Measurements from ENCODE around the gene NR3C2.

Gene NR3C2

DNA sequence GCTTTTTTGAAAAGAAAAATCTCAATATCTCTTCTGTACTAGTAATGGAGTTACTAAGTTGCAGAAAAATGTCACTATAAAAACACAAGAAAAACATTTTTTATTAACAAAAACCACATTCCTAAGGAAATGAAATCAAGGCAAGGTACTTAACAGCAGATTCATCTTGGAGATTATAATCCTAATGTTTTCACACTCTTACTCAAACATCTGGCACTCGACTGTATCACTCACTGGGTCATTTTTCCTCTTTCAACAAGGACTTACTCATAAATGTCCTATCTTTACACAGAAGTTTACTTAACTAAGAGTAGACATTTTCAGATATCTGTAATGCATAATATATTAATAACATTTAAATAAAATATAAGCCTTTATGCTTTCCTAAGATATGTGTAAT lies 216.6 kb downstream of the NR3C2 start:
- no peak overlapping the region for H3K27ac ChIP-seq (ENCODE audit: low read depth, low read length)
- no peak overlapping the region for H2AFZ ChIP-seq (ENCODE audit: low read depth, low read length, severe bottlenecking)
- H3K4me2 ChIP-seq (ENCODE audit: low read depth, low read length, poor library complexity, severe bottlenecking) = no peak overlapping the region
- no peaks in the 10 kb centered on the region for H3K27me3 ChIP-seq (ENCODE audit: low read length)
- H3K9me2 ChIP-seq (replicated peaks; ENCODE audit: insufficient read depth, low read length) = no peaks in the 10 kb centered on the region
- no peaks in the 10 kb centered on the region for H3F3A ChIP-seq (ENCODE audit: insufficient read depth)
- H3K9ac ChIP-seq (ENCODE audit: low read length) = no peak overlapping the region
- no peak overlapping the region for H3K4me3 ChIP-seq (ENCODE audit: insufficient read depth, low read length, poor library complexity, severe bottlenecking)
- H3K9me3 ChIP-seq (ENCODE audit: insufficient read depth, low read length) = no peaks in the 10 kb centered on the region
- TF ChIP-seq, protein P1, sequence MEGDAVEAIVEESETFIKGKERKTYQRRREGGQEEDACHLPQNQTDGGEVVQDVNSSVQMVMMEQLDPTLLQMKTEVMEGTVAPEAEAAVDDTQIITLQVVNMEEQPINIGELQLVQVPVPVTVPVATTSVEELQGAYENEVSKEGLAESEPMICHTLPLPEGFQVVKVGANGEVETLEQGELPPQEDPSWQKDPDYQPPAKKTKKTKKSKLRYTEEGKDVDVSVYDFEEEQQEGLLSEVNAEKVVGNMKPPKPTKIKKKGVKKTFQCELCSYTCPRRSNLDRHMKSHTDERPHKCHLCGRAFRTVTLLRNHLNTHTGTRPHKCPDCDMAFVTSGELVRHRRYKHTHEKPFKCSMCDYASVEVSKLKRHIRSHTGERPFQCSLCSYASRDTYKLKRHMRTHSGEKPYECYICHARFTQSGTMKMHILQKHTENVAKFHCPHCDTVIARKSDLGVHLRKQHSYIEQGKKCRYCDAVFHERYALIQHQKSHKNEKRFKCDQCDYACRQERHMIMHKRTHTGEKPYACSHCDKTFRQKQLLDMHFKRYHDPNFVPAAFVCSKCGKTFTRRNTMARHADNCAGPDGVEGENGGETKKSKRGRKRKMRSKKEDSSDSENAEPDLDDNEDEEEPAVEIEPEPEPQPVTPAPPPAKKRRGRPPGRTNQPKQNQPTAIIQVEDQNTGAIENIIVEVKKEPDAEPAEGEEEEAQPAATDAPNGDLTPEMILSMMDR (IDR thresholded peaks at IDR 0.05; ENCODE audit: insufficient read depth, low read length, poor library complexity, severe bottlenecking) = no peak
- no peak for TF ChIP-seq EZH2phosphoT487 (conservative IDR thresholded peaks at IDR 0.05; ENCODE audit: low read length)
- H3K79me2 ChIP-seq (ENCODE audit: insufficient read depth, low read length) = no peaks in the 10 kb centered on the region
- no peaks in the 10 kb centered on the region for H3K36me3 ChIP-seq (ENCODE audit: low read length)
- H4K20me1 ChIP-seq (ENCODE audit: low read depth, low read length) = no peaks in the 10 kb centered on the region

DNA sequence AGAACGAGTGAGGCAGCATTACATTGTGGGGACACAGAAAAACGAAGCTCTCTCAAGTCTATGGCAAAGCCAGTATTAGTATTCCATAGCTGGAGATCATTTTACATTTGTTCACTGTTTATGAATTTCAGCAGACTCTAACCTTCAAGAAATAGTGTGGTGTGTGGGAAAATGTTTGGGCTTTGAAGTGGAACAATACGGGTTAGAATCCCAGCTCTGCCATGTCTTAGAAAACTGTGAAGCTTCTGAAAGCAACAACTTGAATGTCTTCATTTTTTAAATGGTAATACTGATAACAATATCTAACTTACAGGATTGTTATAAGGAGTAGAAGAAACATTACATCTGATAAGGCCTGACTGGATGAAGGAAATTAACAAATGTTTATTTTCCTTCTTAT lies 217.7 kb downstream of the NR3C2 start:
- no peaks in the 10 kb centered on the region for H4K20me1 ChIP-seq (ENCODE audit: low read depth, low read length)
- no peak overlapping the region for H3K4me3 ChIP-seq (ENCODE audit: insufficient read depth, low read length, poor library complexity, severe bottlenecking)
- no peak overlapping the region for H3K4me2 ChIP-seq (ENCODE audit: low read depth, low read length, poor library complexity, severe bottlenecking)
- H3K79me2 ChIP-seq (ENCODE audit: insufficient read depth, low read length) = no peaks in the 10 kb centered on the region
- no peaks in the 10 kb centered on the region for H3K27me3 ChIP-seq (ENCODE audit: low read length)
- H3F3A ChIP-seq (ENCODE audit: insufficient read depth) = no peaks in the 10 kb centered on the region
- H3K9me3 ChIP-seq (ENCODE audit: insufficient read depth, low read length) = no peaks in the 10 kb centered on the region
- TF ChIP-seq, protein P1 (IDR thresholded peaks at IDR 0.05; ENCODE audit: insufficient read depth, low read length, poor library complexity, severe bottlenecking) = no peak
- TF ChIP-seq EZH2phosphoT487 (conservative IDR thresholded peaks at IDR 0.05; ENCODE audit: low read length) = no peak
- H3K27ac ChIP-seq (ENCODE audit: low read depth, low read length) = no peak overlapping the region
- H3K36me3 ChIP-seq (ENCODE audit: low read length) = no peaks in the 10 kb centered on the region
- no peak overlapping the region for H2AFZ ChIP-seq (ENCODE audit: low read depth, low read length, severe bottlenecking)
- no peaks in the 10 kb centered on the region for H3K9me2 ChIP-seq (replicated peaks; ENCODE audit: insufficient read depth, low read length)
- H3K9ac ChIP-seq (ENCODE audit: low read length) = no peak overlapping the region

DNA sequence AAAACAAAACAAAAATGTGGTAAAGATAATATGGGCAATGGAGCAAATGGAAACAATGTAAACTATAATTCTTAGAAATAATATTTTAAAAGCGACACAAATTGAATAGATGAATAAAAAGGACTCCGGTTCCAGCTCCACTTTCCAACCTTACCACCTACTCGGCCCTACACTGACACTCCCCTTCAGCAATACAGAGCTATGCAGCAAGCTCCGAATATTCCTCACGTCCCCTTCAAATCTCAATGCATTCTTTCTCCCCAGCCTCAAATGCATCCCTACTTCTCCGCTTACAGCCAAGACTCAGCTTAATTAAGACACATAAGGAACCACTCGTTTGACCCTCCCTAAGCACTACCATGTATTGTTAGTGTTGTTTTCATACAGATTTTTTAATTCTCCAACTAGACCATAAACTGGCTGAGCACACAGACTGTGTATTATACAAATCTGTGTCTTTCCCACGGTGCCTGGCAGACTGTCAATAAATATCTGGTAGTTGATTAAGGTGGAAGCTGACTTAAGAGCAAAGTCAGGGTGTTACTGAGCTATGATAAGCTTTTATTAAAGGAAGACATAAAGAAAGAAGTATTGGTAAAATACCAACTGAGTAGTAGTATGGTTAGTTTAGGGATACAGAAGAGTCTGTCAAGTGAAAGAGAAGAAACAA lies 219.1 kb downstream of the NR3C2 start:
- Histone ChIP-seq H3K27ac (ENCODE audit: low read depth, low read length) (no peak overlapping the region), H3K36me3 (ENCODE audit: low read length) (no peaks in the 10 kb centered on the region), H3F3A (ENCODE audit: insufficient read depth) (no peaks in the 10 kb centered on the region), H3K9me2 (replicated peaks; ENCODE audit: insufficient read depth, low read length) (no peaks in the 10 kb centered on the region), H3K4me3 (ENCODE audit: insufficient read depth, low read length, poor library complexity, severe bottlenecking) (no peak overlapping the region), H4K20me1 (ENCODE audit: low read depth, low read length) (no peaks in the 10 kb centered on the region), H3K27me3 (ENCODE audit: low read length) (no peaks in the 10 kb centered on the region), H3K79me2 (ENCODE audit: insufficient read depth, low read length) (no peaks in the 10 kb centered on the region), H2AFZ (ENCODE audit: low read depth, low read length, severe bottlenecking) (no peak overlapping the region), H3K9me3 (ENCODE audit: insufficient read depth, low read length) (no peaks in the 10 kb centered on the region), H3K9ac (ENCODE audit: low read length) (no peak overlapping the region), H3K4me2 (ENCODE audit: low read depth, low read length, poor library complexity, severe bottlenecking) (no peak overlapping the region)
- TF ChIP-seq EZH2phosphoT487 (conservative IDR thresholded peaks at IDR 0.05; ENCODE audit: low read length) = no peak
- TF ChIP-seq, protein P1 (IDR thresholded peaks at IDR 0.05; ENCODE audit: insufficient read depth, low read length, poor library complexity, severe bottlenecking) = no peak
